ENCODE results near the gene MAD1L1.

The MAD1L1 gene

GRCh38 chr7:1899951-1900762 is 332.6 kb downstream of the MAD1L1 start:
- H3K27ac ChIP-seq (ENCODE audit: low read depth, low read length): no peak overlapping the region
- H3F3A ChIP-seq (ENCODE audit: control insufficient read depth, insufficient read depth): no peaks in the 10 kb centered on the region
- no peak overlapping the region for H3K4me3 ChIP-seq (ENCODE audit: low read length)
- no peaks in the 10 kb centered on the region for H3K9me3 ChIP-seq (ENCODE audit: control insufficient read depth, insufficient read depth, low read length)
- H3K36me3 ChIP-seq (ENCODE audit: control insufficient read depth, low read length): no peaks in the 10 kb centered on the region; the same call in 1 of the 2 replicates
- H3K79me2 ChIP-seq (ENCODE audit: control insufficient read depth, low read length): no peaks in the 10 kb centered on the region
- no peaks in the 10 kb centered on the region for H3K9me2 ChIP-seq (replicated peaks; ENCODE audit: control insufficient read depth, low read length)
- no peaks in the 10 kb centered on the region for H4K20me1 ChIP-seq (ENCODE audit: control insufficient read depth, insufficient read depth, low read depth, low read length)
- no peaks in the 10 kb centered on the region for H3K4me1 ChIP-seq (ENCODE audit: control insufficient read depth, low read length)
- H3K4me2 ChIP-seq (ENCODE audit: low read length): no peak overlapping the region
- no peak for TF ChIP-seq CTCF (IDR thresholded peaks at IDR 0.05; ENCODE audit: low read depth, low read length, poor library complexity, severe bottlenecking)
- TF ChIP-seq EZH2phosphoT487 (IDR thresholded peaks at IDR 0.05; ENCODE audit: borderline replicate concordance, low read length): no peak
- no peaks in the 10 kb centered on the region for H3K27me3 ChIP-seq (ENCODE audit: control insufficient read depth, low read length)

- Histone ChIP-seq H3K36me3 (ENCODE audit: control insufficient read depth, low read length) (no peaks in the 10 kb centered on the region; the same call in 1 of the 2 replicates), H4K20me1 (ENCODE audit: control insufficient read depth, insufficient read depth, low read depth, low read length) (no peaks in the 10 kb centered on the region), H3K9me2 (replicated peaks; ENCODE audit: control insufficient read depth, low read length) (no peaks in the 10 kb centered on the region), H3K4me1 (ENCODE audit: control insufficient read depth, low read length) (no peaks in the 10 kb centered on the region), H3K79me2 (ENCODE audit: control insufficient read depth, low read length) (no peaks in the 10 kb centered on the region), H3K4me2 (ENCODE audit: low read length) (no peak overlapping the region), H3K27ac (ENCODE audit: low read depth, low read length) (no peak overlapping the region), H3K4me3 (ENCODE audit: low read length) (no peak overlapping the region), H3K27me3 (ENCODE audit: control insufficient read depth, low read length) (no peaks in the 10 kb centered on the region), H3F3A (ENCODE audit: control insufficient read depth, insufficient read depth) (no peaks in the 10 kb centered on the region), H3K9me3 (ENCODE audit: control insufficient read depth, insufficient read depth, low read length) (no peaks in the 10 kb centered on the region)
- no peak for TF ChIP-seq EZH2phosphoT487 (IDR thresholded peaks at IDR 0.05; ENCODE audit: borderline replicate concordance, low read length)
- no peak for TF ChIP-seq CTCF (IDR thresholded peaks at IDR 0.05; ENCODE audit: low read depth, low read length, poor library complexity, severe bottlenecking)
Observed at GRCh38 chr7:1899196-1899595, 333.5 kb downstream of the MAD1L1 start.

GRCh38 chr7:1898628-1899185 is 334.0 kb downstream of the MAD1L1 start:
- H3K4me1 ChIP-seq (ENCODE audit: control insufficient read depth, low read length): no peaks in the 10 kb centered on the region
- no peaks in the 10 kb centered on the region for H3K9me3 ChIP-seq (ENCODE audit: control insufficient read depth, insufficient read depth, low read length)
- no peaks in the 10 kb centered on the region; the same call in 1 of the 2 replicates for H3K36me3 ChIP-seq (ENCODE audit: control insufficient read depth, low read length)
- H3K79me2 ChIP-seq (ENCODE audit: control insufficient read depth, low read length): no peaks in the 10 kb centered on the region
- no peak overlapping the region for H3K4me2 ChIP-seq (ENCODE audit: low read length)
- H3K9me2 ChIP-seq (replicated peaks; ENCODE audit: control insufficient read depth, low read length): no peaks in the 10 kb centered on the region
- H3K27me3 ChIP-seq (ENCODE audit: control insufficient read depth, low read length): no peaks in the 10 kb centered on the region
- no peaks in the 10 kb centered on the region for H3F3A ChIP-seq (ENCODE audit: control insufficient read depth, insufficient read depth)
- H3K4me3 ChIP-seq (ENCODE audit: low read length): no peak overlapping the region
- no peak overlapping the region for H3K27ac ChIP-seq (ENCODE audit: low read depth, low read length)
- no peaks in the 10 kb centered on the region for H4K20me1 ChIP-seq (ENCODE audit: control insufficient read depth, insufficient read depth, low read depth, low read length)
- TF ChIP-seq EZH2phosphoT487 (IDR thresholded peaks at IDR 0.05; ENCODE audit: borderline replicate concordance, low read length): no peak
- TF ChIP-seq CTCF (IDR thresholded peaks at IDR 0.05; ENCODE audit: low read depth, low read length, poor library complexity, severe bottlenecking): no peak
